NCI-H1092 treated with DMSO at 0.1 percent for 48 hours (cell line): ENCODE results near the gene SIL1.
A peak's percentile ranks its signal among the peaks of the same experiment; 100 is the strongest.

Source experiments
- DNase-seq: peaks from one replicate; lab custom pipeline; 2025; lab: John Stamatoyannopoulos, UW

The SIL1 gene

GRCh38 chr5:138955671-138956295, 242.4 kb downstream of the SIL1 start:
- no peak for DNase-seq

- DNase-seq = peak; percentile 89
These were observed 243.0 kb downstream of the SIL1 start for GRCh38 chr5:138955013-138955660.

- DNase-seq = no peak
These were observed 243.7 kb downstream of the SIL1 start for GRCh38 chr5:138954257-138955012.

- DNase-seq = peak; percentile 83
These were observed 244.5 kb downstream of the SIL1 start for GRCh38 chr5:138953387-138954256.

- peak; percentile 69 for DNase-seq
These were observed 245.2 kb downstream of the SIL1 start for GRCh38 chr5:138952962-138953361.

- DNase-seq = no peak
These were observed 246.0 kb downstream of the SIL1 start for GRCh38 chr5:138951986-138952735.

- DNase-seq = no peak
These were observed 246.8 kb downstream of the SIL1 start for GRCh38 chr5:138951091-138951985.

GRCh38 chr5:138950421-138951031, 247.6 kb downstream of the SIL1 start:
- DNase-seq = no peak

- DNase-seq = no peak
These were observed 248.2 kb downstream of the SIL1 start for GRCh38 chr5:138949988-138950387.

GRCh38 chr5:138949223-138949574, 249.0 kb downstream of the SIL1 start:
- no peak for DNase-seq

- no peak for DNase-seq
These were observed 249.5 kb downstream of the SIL1 start for GRCh38 chr5:138948471-138949222.

- DNase-seq = no peak
These were observed 250.4 kb downstream of the SIL1 start for GRCh38 chr5:138947780-138948179.

GRCh38 chr5:138946831-138947560, 251.2 kb downstream of the SIL1 start:
- no peak for DNase-seq

GRCh38 chr5:138946241-138946623, 251.9 kb downstream of the SIL1 start:
- DNase-seq = no peak

- no peak for DNase-seq
These were observed 252.5 kb downstream of the SIL1 start for GRCh38 chr5:138945421-138946240.

- no peak for DNase-seq
These were observed 253.4 kb downstream of the SIL1 start for GRCh38 chr5:138944527-138945322.

- no peak for DNase-seq
These were observed 254.5 kb downstream of the SIL1 start for GRCh38 chr5:138943599-138944173.
